GM10847 (cell line): Measurements from ENCODE around the gene KCNMB1.

ENCODE experiments used
- POLR2A ChIP-seq: IDR thresholded peaks from 2 replicates; pipeline ENCODE4 v1.6.1; 2011; ENCODE audit not compliant: insufficient read length; ENCODE audit errors: extremely low read depth

KCNMB1 gene

DNA sequence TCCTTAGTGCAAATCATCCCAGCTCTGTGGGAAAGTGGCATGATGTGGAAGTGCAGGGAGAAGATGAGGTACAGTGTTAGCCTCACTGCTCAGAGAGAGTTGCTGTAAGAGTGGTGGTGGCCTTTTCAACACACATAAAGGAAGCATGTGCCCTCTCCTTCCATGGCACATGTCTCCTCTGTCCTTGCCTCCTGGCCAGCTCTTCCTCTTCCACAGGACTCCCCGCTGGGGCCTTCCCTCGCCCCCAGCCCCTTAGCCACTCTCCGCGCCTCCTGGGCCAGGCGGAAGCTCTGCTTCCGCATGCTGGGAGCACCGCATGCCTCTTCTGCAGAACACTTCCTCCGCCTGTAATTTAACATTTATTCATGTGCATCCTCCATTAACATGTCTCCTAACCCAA is 4.8 kb upstream of the KCNMB1 start:
- TF ChIP-seq POLR2A = no peak

GRCh38 chr5:170393235-170393634 is 4.1 kb upstream of the KCNMB1 start:
- TF ChIP-seq POLR2A = no peak

GRCh38 chr5:170390472-170390871 is 1.3 kb upstream of the KCNMB1 start:
- no peak for TF ChIP-seq POLR2A

DNA sequence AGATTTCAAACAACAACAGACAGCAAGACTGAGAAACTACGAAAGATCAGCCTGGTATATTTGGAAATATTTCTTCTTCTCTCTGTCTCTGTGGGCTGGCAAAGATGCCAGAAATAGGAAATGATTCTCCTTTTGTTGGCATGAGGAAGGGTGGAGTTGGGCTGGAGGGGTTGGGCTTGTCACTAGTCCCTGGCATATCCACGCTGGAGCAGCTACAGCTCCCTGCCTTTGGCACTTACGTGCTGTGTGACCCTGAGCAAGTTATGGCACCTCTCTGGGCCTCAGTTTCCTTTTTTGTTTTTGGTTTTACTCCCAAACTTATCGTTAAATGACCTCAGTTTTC is 354 bp upstream of the KCNMB1 start:
- no peak for TF ChIP-seq POLR2A

DNA sequence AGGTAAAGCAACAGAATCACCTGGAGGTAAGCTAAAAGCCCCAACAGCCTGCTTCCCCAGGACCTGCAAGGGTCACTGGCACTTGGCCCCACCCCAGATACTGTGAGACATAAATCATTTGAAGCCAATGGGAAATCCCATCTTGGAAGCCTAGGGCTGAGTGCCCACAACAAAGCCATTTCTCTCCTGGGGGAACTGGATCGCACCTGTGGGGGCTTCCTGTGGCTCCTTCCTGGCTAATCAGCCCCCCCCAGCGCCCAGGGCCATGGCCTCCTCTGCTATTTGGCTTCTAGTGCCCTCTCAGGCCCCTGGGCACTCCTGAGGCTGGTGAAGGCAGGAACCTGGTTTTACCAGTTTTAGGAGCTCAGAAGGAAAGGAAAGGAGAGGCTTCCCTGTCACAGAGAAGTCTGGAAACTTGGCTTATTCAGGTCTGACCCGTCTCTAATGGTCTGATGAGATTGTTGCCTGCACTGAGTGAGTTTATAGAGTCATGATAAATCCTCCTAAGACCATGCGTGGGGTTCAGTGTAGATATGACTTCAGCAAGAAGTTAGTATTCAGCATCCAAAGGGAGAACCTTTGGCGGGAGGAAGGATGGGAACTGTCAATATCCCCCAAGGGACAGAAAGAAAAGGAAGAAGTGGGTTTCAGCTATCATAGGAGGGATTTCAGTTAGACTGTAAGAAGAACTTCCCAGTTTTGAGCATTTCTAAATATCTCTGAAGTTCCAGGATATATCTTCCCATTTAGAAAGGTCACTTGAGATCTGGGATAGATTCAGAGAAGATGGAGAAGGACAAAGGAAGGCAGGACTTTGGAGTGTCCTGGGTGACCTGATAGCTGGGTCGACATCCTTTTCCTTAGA is 1.2 kb downstream of the KCNMB1 start:
- no peak for TF ChIP-seq POLR2A

- no peak for TF ChIP-seq POLR2A
Observed at GRCh38 chr5:170386743-170387395, 2.3 kb downstream of the KCNMB1 start.

GRCh38 chr5:170383227-170383626 is 5.9 kb downstream of the KCNMB1 start:
- no peak for TF ChIP-seq POLR2A

- TF ChIP-seq POLR2A = no peak
Observed at GRCh38 chr5:170382790-170383189, 6.4 kb downstream of the KCNMB1 start.

DNA sequence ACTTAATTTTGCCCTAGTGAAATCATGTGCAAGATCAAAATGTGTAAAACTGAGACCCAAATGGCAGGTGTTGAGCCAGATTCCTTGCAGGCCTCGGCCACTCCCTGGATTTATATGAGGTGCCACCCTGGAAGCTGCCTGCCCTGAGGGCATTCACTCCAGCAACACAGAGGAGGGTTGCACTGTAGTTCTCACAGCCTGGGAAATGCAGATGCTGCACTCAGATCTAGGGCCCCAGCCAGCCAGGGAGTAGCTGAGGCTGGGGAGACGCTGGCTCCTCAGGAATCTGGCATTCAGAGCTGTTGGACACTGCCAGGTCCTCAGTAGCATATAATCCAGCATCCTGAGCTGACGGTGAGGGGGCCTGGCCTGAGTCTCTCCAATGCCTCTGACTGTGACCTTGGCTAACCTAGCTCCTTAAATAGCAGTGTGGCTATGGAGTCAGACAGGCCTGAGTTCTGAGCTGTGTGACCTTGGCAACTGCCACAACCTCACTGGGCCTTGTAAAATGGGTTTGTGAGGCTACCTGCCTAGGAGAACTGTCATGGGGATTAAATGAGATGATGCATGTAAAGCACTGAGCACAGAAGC is 8.7 kb downstream of the KCNMB1 start:
- no peak for TF ChIP-seq POLR2A

DNA sequence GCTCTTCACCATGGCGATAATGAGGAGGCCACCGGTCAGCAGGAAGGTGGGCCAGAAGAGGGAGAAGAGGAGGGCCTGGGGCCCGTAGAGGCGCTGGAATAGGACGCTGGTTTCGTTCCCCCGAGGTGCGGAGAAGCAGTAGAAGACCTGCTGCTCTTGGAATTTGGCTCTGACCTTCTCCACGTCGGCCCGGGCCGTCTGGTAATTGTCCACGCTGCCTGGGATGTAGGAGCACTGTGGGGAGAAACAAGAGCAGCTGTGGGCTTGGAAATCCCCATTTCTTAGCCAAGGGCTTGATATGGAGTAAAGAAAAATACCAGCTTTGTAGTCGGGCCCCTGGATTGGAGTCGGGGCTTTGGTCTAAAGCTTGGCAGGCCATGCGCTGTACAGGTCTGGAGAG is 10.4 kb downstream of the KCNMB1 start:
- no peak for TF ChIP-seq POLR2A

- TF ChIP-seq POLR2A = no peak
Observed at GRCh38 chr5:170377027-170377426, 12.1 kb downstream of the KCNMB1 start.

GRCh38 chr5:170375283-170375682 is 13.9 kb downstream of the KCNMB1 start:
- no peak for TF ChIP-seq POLR2A

- no peak for TF ChIP-seq POLR2A
Observed at GRCh38 chr5:170372971-170373370, 16.2 kb downstream of the KCNMB1 start.

DNA sequence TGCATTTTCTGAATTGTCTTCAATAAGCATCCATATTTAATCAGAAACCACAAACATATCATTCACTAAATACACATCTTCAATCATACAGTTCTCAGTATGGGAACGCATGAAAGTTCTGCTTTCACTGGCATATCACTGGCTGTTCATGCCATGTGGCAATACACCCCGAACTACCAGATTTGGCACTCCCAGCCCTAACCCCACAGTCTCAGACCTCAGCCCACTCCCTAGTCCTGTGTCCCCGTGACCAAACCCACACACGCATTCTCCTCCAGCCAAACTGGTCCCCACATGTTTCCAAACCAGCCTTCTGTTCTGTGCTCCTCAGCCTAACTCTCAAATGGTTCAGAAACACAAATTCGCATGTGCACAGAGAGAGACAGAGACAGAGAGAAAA is 20.6 kb downstream of the KCNMB1 start:
- TF ChIP-seq POLR2A = no peak

GRCh38 chr5:170366276-170366675 is 22.9 kb downstream of the KCNMB1 start:
- no peak for TF ChIP-seq POLR2A

- TF ChIP-seq POLR2A = no peak
Observed at GRCh38 chr5:170365831-170366230, 23.3 kb downstream of the KCNMB1 start.
